PC-3 (cell line): Measurements from ENCODE around the gene IL1RAPL1. TPM values are rescaled to one million over a fixed set of nuclear protein-coding genes. Genes with fewer than 3 reads are reported as not detected.

Experiments used
- ATAC-seq: fragments of 200-7000 bp; cut with Tn5 transposase; 2 replicates; pipeline ENCODE4 v1.9.1; 2020; ENCODE audit warnings: mild to moderate bottlenecking, moderate library complexity
- BruUV-seq: library from RNA; stranded (reverse); fragments of 400-500 nt; replicated peaks from 2 replicates; lab custom pipeline; 2021; lab: Mats Ljungman, UMichigan
- CTCF ChIA-PET: fragments of 300-600 bp; sonication (Branson Sonifier 250); formaldehyde crosslinking; loops from one replicate; lab custom pipeline; 2022; ENCODE audit warnings: antibody characterized with exemption; lab: Charles Lee
- POLR2A ChIA-PET: fragments of 300-600 bp; sonication (Branson Sonifier 250); formaldehyde crosslinking; loops from one replicate; lab custom pipeline; 2022; ENCODE audit warnings: antibody characterized with exemption; ENCODE audit not compliant: unreplicated experiment; lab: Charles Lee
- DNase-seq: peaks from one replicate; pipeline ENCODE4 v3.0.0-alpha.2; 2015
- H2AFZ ChIP-seq: fragments of 300-600 bp; sonication (generic); 2 replicates; pipeline ENCODE4 v1.6.0; 2016; ENCODE audit warnings: antibody characterized with exemption, low read length
- H3F3A ChIP-seq: fragments of 300-600 bp; sonication (generic); one replicate; pipeline ENCODE4 v1.6.0; 2017; ENCODE audit warnings: antibody characterized with exemption, low read length, control low read depth, mild to moderate bottlenecking; ENCODE audit not compliant: unreplicated experiment
- H3K27ac ChIP-seq: fragments of 300-600 bp; sonication (generic); 2 replicates; pipeline ENCODE4 v1.5.1; 2016; ENCODE audit warnings: mild to moderate bottlenecking, low read length
- H3K27me3 ChIP-seq: fragments of 300-600 bp; sonication (generic); 2 replicates; pipeline ENCODE4 v1.6.1; 2016; ENCODE audit warnings: low read length, mixed read lengths
- H3K36me3 ChIP-seq: fragments of 300-600 bp; sonication (generic); 2 replicates; pipeline ENCODE4 v1.6.1; 2016; ENCODE audit warnings: low read depth, mixed run types, low read length, mixed read lengths
- H3K4me1 ChIP-seq: fragments of 300-600 bp; sonication (generic); 2 replicates; pipeline ENCODE4 v1.5.1; 2016; ENCODE audit warnings: low read length; ENCODE audit not compliant: insufficient read depth
- H3K4me2 ChIP-seq: fragments of 300-600 bp; sonication (generic); 2 replicates; pipeline ENCODE4 v1.6.0; 2016; ENCODE audit warnings: low read length
- H3K4me3 ChIP-seq: fragments of 300-600 bp; sonication (generic); 2 replicates; pipeline ENCODE4 v1.5.1; 2016; ENCODE audit warnings: mild to moderate bottlenecking, low read length, mixed read lengths
- H3K79me2 ChIP-seq: fragments of 300-600 bp; sonication (generic); 2 replicates; pipeline ENCODE4 v1.6.1; 2017; ENCODE audit warnings: low read length, mixed read lengths
- H3K9ac ChIP-seq: fragments of 300-600 bp; sonication (generic); 2 replicates; pipeline ENCODE4 v1.6.0; 2016; ENCODE audit warnings: mild to moderate bottlenecking, low read length
- H3K9me2 ChIP-seq: fragments of 300-600 bp; sonication (generic); replicated peaks from 2 replicates; pipeline ENCODE4 v1.6.1; 2016; ENCODE audit warnings: mixed run types, low read length, mixed read lengths
- H3K9me3 ChIP-seq: fragments of 300-600 bp; sonication (generic); 2 replicates; pipeline ENCODE4 v1.6.1; 2016; ENCODE audit warnings: low read length, mixed read lengths
- H4K20me1 ChIP-seq: fragments of 300-600 bp; sonication (generic); 2 replicates; pipeline ENCODE4 v1.6.1; 2016; ENCODE audit warnings: low read length, mixed read lengths
- EZH2 ChIP-seq: fragments of 300-600 bp; sonication (generic); IDR thresholded peaks from one replicate; pipeline ENCODE4 v1.6.1; 2017; ENCODE audit warnings: antibody characterized with exemption, mild to moderate bottlenecking, low read length; ENCODE audit not compliant: unreplicated experiment
- EZH2phosphoT487 ChIP-seq: fragments of 300-600 bp; sonication (generic); IDR thresholded peaks from 2 replicates; pipeline ENCODE4 v1.6.1; 2018; ENCODE audit warnings: mild to moderate bottlenecking, antibody characterized with exemption, low read length, borderline replicate concordance
- intact Hi-C: fragments of 100-400 bp; cut with micrococcal nuclease; formaldehyde crosslinking; loops from 2 replicates; pipeline ENCODE4 v1.9.0; 2023
- total RNA-seq: library from RNA; depleted of rRNA; stranded (reverse); fragments of >200 nt; gene quantifications from 2 replicates; pipeline ENCODE4 v1.2.3, GENCODE V29; 2014
- TF ChIP-seq, protein P1 (sequence below): fragments of 300-600 bp; sonication (generic); conservative IDR thresholded peaks from 2 replicates; pipeline ENCODE4 v1.5.1; 2017; ENCODE audit warnings: antibody characterized with exemption, low read depth, mild to moderate bottlenecking, low read length

The IL1RAPL1 gene
- total RNA-seq, 1 experiment from 2014 or later = 0.44 TPM

DNA sequence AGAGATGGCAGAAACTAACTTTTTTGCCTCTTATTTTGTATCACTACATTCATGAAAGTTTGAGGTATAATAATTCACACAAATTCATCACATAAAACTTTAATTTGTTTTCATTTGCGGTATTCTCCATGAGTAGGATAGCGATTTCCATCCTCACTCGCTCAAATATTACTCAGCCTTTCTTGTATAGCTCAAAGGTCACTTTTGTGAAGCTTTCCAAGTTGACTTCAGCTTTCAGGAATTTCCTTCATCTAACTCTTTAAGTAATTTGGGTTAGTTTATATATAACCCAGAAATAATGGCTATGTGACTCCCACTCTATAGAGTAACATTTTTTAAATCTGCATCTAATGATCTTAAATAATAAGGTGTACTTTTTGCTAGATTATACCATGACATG, 314.4 kb downstream of the IL1RAPL1 start:
- intact Hi-C loops = no loop called here
- no TSS peak for BruUV-seq
- CTCF ChIA-PET = no interaction called here

DNA sequence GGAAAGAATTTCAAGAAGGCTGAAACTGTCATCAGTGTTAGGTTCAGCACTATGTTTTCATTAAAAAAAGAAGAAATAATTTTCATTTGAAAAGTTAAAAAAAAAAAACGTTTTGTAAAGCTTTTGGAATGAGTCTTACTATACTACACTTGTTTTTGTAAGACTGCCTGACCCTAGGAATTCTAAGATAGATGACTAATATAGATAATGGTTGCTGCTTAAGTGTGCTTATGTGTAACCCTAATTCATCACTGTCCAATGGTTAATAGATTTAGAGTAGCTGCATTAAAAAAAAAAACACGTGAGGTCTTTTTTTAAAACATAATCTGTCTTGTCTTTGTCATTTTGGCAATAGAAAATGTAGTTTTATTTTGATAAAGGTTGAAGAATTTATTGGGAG, 323.2 kb downstream of the IL1RAPL1 start:
- H3F3A ChIP-seq = no peaks in the 10 kb centered on the region
- intact Hi-C loops = no loop called here
- DNase-seq (no peak), ATAC-seq (no peak)
- H3K27me3 ChIP-seq = no peaks in the 10 kb centered on the region
- no peaks in the 10 kb centered on the region for H3K36me3 ChIP-seq
- CTCF ChIA-PET = no interaction called here
- BruUV-seq = no TSS peak
- no peak overlapping the region for H3K4me3 ChIP-seq
- H3K9me2 ChIP-seq = no peaks in the 10 kb centered on the region
- H3K9me3 ChIP-seq = no peaks in the 10 kb centered on the region
- POLR2A ChIA-PET = no interaction called here
- no peaks in the 10 kb centered on the region for H3K4me1 ChIP-seq
- no peaks in the 10 kb centered on the region for H3K79me2 ChIP-seq
- no peak overlapping the region for H3K4me2 ChIP-seq
- no peak for TF ChIP-seq EZH2
- TF ChIP-seq, protein P1, sequence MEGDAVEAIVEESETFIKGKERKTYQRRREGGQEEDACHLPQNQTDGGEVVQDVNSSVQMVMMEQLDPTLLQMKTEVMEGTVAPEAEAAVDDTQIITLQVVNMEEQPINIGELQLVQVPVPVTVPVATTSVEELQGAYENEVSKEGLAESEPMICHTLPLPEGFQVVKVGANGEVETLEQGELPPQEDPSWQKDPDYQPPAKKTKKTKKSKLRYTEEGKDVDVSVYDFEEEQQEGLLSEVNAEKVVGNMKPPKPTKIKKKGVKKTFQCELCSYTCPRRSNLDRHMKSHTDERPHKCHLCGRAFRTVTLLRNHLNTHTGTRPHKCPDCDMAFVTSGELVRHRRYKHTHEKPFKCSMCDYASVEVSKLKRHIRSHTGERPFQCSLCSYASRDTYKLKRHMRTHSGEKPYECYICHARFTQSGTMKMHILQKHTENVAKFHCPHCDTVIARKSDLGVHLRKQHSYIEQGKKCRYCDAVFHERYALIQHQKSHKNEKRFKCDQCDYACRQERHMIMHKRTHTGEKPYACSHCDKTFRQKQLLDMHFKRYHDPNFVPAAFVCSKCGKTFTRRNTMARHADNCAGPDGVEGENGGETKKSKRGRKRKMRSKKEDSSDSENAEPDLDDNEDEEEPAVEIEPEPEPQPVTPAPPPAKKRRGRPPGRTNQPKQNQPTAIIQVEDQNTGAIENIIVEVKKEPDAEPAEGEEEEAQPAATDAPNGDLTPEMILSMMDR = no peak
- no peak for TF ChIP-seq EZH2phosphoT487
- no peaks in the 10 kb centered on the region for H4K20me1 ChIP-seq
- H3K27ac ChIP-seq = no peak overlapping the region
- no peak overlapping the region for H3K9ac ChIP-seq
- no peak overlapping the region for H2AFZ ChIP-seq

More for the DNA sequence above, 314.4 kb downstream of the IL1RAPL1 start:
- H3F3A ChIP-seq = no peaks in the 10 kb centered on the region
- no peaks in the 10 kb centered on the region for H3K79me2 ChIP-seq
- ATAC-seq = peak; percentile 55
- no peak overlapping the region for H3K9ac ChIP-seq
- no peak overlapping the region for H2AFZ ChIP-seq
- no peaks in the 10 kb centered on the region for H3K9me2 ChIP-seq
- no peaks in the 10 kb centered on the region for H3K36me3 ChIP-seq
- H3K4me3 ChIP-seq = no peak overlapping the region
- no peaks in the 10 kb centered on the region for H3K27me3 ChIP-seq
- H3K4me1 ChIP-seq = peaks cover 9% of the 10 kb centered on the region; the same call in 1 of the 2 replicates
- no peaks in the 10 kb centered on the region for H3K9me3 ChIP-seq
- peak; percentile 50 for DNase-seq
- no peak overlapping the region for H3K4me2 ChIP-seq
- TF ChIP-seq, protein P1 = no peak
- TF ChIP-seq EZH2 = no peak
- H3K27ac ChIP-seq = no peak overlapping the region
- POLR2A ChIA-PET = no interaction called here
- H4K20me1 ChIP-seq = no peaks in the 10 kb centered on the region

DNA sequence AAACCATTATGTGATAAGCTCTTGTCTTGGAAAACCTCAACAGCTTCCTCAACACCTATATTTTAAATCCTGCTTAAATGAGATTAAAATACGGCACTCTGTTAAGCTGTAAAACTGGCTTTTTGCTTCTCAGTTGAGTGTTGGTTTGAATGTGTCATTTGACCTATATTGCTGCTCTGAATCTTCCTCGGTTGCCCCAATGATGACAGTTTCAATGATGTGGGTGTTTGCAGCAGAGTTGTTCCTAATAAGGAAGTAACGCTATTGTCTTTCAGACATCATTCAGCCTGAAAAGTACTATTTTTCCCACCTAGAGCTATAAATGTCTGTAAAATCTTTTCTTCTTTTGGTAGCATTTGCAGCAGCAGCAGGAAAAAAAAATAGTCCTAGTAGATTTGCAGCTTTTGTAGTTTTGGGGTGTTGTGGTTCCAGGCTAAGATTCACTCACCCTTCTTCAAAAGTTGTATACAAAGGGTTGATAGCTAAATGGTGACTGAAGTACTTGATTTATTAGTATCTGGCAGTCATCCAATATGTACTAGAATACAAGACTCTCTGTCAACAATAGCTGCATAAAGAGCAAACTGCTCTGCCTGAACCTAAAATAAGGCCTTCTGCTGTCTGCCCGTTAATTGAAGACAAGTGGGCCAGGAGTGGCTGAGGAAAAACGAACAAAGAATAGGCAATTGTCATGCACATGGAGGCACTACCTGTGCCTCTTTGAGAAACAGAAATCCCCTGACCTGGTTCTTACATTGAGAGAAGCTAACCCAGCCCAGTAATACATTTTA, 333.1 kb downstream of the IL1RAPL1 start:
- TF ChIP-seq, protein P1 = no peak
- no TSS peak for BruUV-seq
- intact Hi-C loops = no loop called here
- DNase-seq = peak; percentile 30
- ATAC-seq = no peak
- no peaks in the 10 kb centered on the region for H3K79me2 ChIP-seq
- no peaks in the 10 kb centered on the region for H4K20me1 ChIP-seq
- no peaks in the 10 kb centered on the region for H3K27me3 ChIP-seq
- POLR2A ChIA-PET = no interaction called here
- no peak overlapping the region for H3K27ac ChIP-seq
- no peaks in the 10 kb centered on the region for H3K36me3 ChIP-seq
- no peaks in the 10 kb centered on the region for H3F3A ChIP-seq
- H2AFZ ChIP-seq = no peak overlapping the region
- H3K4me1 ChIP-seq = no peaks in the 10 kb centered on the region
- no peaks in the 10 kb centered on the region for H3K9me2 ChIP-seq
- CTCF ChIA-PET = no interaction called here
- no peak overlapping the region for H3K9ac ChIP-seq
- no peak overlapping the region for H3K4me3 ChIP-seq
- H3K9me3 ChIP-seq = no peaks in the 10 kb centered on the region
- no peak overlapping the region for H3K4me2 ChIP-seq
